ENCODE results near the gene NR2F1-AS1.

- TF ChIP-seq CTCF (conservative IDR thresholded peaks at IDR 0.05; ENCODE audit: low read depth, low read length): no peak
- TF ChIP-seq EZH2 (IDR thresholded peaks at IDR 0.05; ENCODE audit: low read length, unreplicated experiment): no peak
Measured at GRCh38 chr5:93596310-93596675, 15.3 kb upstream of the NR2F1-AS1 start.

Data from PC-3 (cell line).